ENCODE data around the gene PPP5C.
"Not testable (repeated sequence)": the region's sequence is repeated elsewhere in the genome, so short reads cannot be mapped to it uniquely, and the experiment has no call there.

Gene PPP5C, protein sequence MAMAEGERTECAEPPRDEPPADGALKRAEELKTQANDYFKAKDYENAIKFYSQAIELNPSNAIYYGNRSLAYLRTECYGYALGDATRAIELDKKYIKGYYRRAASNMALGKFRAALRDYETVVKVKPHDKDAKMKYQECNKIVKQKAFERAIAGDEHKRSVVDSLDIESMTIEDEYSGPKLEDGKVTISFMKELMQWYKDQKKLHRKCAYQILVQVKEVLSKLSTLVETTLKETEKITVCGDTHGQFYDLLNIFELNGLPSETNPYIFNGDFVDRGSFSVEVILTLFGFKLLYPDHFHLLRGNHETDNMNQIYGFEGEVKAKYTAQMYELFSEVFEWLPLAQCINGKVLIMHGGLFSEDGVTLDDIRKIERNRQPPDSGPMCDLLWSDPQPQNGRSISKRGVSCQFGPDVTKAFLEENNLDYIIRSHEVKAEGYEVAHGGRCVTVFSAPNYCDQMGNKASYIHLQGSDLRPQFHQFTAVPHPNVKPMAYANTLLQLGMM

GRCh38 chr19:46346821-46347571, at the start of gene PPP5C:
TSS of gene PPP5C (plus strand) at chr19:46347087. CDS start at chr19:46347097, 10 bp downstream.
- peak; percentile 84 to 94 for DNase-seq

GRCh38 chr19:46297700-46298478, 49.0 kb upstream of the PPP5C start:
- peak in 1 of 2 experiments; percentile 20 for DNase-seq

DNA sequence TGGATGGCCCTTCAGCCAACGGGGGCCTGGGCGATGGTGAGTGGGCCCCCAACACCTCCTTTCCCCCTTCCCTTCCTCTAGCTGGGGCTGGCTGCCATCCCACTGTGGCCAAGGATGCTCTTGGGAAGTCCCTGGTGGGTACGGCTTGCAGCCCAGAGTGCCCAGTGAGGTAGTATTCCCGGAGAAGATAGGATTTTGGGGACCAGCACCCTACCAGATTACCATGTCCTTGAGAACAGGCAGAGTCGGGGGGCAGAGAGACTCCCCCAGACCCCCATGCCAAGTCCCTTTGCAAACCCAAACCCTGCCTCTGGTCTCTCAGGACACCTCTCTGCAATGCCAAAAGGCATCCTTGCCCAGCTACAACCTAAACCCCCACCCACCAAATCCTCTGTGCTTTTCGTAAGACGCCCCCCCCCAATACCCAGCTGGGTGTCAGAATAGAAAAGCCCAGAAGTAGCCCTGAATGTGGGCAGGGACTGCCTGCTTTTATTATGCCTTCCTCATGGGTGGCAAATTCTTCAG, 48.3 kb upstream of the PPP5C start:
- DNase-seq: no peak

DNA sequence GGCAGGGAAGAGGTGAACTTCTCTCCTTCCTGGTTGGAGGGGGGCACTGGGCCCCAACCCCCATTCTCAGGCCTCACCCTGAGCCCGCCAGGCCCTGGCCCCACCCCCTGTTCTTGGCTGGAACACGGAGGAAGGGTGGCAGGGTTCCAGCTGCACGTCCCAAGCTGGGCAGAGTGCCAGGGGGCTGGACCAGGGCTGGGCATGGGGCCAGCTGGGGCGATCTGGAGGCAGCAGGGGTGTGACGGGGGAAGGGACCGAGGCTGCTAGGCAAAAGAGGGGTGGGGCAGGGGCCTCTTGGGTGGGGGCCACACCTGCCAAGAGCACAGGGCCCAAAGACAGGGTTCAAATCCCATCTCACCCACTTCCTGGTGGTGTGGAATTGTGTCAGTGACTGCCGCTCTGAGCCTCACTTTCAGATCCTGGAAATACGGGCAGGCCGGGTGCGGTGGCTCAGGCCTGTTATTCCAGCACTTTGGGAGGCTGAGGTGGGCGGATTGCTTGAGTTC, 47.8 kb upstream of the PPP5C start:
- peak; percentile 64 to 92 for DNase-seq

DNA sequence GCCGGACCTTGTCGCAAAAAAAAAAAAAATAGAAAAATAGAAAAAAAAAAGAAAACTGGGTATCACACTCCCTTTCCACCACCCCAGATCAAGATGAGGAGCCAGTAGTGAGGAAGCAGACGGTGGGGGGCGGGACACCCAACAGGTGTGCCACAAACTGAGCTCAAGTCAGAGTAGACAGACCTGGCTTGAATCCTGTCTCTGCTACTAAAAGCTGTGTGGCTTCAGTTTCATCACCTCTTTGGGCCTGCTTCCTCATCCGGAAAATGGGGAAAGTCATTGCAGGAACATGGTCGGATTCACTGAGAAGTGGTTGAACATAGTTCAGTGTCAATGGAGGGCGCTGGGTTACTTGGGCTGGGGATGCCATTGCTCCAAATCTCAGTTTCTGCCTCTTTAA, 47.2 kb upstream of the PPP5C start:
- DNase-seq: no peak

- DNase-seq: no peak
Measured at GRCh38 chr19:46303322-46303690, 43.6 kb upstream of the PPP5C start.

- no peak for DNase-seq
Measured at GRCh38 chr19:46303691-46304397, 43.0 kb upstream of the PPP5C start.

DNA sequence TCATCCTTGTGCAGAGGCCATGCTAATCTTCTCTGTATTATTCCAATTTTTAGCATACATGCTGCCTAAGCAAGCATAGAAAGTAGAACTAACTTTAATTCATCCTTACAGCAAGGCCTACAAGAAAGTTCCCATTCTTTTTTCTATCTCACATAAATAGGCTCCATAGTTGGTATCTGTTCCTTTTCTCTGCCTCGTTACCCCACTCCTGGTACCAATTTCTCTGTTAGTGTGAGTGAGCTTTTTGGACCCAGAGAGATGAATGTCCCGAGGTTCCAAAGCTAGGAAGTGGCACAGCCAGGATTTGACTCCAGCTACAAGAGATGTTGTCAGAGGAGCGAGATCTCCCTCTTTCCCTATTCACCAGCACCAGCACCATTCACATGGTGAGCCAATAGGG, 40.4 kb upstream of the PPP5C start:
- DNase-seq: no peak

DNA sequence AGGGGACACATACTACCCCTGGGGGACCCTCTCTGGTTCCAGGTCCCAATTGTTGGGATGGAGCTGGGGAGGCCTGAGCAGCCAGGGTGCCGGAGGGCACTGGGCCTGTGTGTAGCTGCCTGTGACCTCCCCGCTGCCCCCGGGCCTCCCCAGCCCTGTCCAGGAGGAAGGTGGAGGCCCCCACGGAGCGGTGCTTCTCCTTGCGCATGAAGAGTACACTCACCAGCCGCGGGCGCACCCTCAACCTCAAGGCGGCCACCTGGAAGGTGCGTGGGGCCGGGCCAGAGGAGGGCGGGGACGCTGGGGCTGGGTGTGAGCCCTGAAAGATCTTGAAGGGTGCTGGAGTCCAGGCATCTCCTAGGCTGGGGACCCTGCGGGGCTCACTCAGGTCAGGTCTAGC, 38.4 kb upstream of the PPP5C start:
- DNase-seq: no peak

GRCh38 chr19:46309056-46309455, 37.8 kb upstream of the PPP5C start:
- DNase-seq: no peak

DNA sequence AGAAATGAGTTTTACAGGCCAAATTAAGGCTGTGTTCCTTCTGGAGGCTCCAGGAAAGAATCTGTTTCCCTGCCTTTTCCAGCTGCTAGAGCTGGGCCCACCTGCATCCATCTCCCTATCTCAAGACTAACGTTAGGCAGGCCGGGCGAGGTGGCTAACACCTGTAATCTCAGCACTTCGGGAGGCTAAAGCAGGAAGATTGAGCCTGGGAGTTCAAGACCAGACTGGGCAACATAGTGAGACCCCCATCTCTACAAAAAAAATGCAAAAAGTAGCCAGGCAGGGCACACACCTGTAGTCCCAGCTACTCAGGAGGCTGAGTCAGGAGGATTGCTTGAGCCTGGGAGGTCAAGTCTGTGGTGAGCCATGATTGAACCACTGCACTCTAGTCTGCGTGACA, 35.4 kb upstream of the PPP5C start:
- no peak for DNase-seq

GRCh38 chr19:46313540-46314469, 33.1 kb upstream of the PPP5C start:
- DNase-seq: not testable (repeated sequence)

- DNase-seq: no peak
Measured at GRCh38 chr19:46317339-46317738, 29.5 kb upstream of the PPP5C start.

GRCh38 chr19:46319613-46320012, 27.3 kb upstream of the PPP5C start:
- no peak for DNase-seq

DNA sequence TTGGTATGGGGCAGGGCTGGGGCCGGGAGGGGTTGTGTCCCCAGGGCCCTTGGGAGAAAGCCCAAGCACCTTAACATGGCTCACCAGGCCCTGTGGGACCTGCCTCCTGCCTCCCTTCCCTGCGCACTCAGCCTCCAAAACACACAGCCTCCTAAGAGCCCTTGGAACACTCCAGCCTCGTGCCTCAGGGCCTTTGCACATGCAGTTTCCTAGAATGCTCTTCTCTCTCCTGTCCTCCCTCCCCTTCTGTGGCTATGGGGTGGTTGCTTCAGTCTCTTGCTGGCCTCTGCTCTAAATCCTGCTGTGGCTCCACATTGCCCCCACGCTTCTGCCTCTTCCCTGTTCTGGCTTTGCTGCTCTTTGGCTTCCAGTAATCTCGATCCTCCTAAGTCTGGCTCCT, 26.3 kb upstream of the PPP5C start:
- no peak for DNase-seq

GRCh38 chr19:46321653-46322052, 25.2 kb upstream of the PPP5C start:
- DNase-seq: no peak

DNA sequence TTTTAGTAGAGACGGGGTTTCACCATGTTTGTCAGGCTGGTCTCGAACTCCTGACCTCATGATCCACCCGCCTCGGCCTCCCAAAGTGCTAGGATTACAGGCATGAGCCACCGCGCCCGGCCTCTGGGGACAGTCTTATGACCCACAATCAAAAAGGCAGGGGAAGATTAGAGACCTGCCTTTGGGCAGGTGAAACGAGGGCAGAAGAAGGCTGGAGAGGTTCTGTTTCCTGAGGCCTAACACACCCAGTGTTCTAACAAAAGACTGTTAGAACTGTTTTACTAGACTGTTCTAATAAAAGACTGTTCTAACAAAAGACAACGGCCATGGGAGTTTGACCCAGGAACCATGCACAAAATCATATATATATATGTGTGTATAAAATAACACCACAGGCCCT, 23.7 kb upstream of the PPP5C start:
- DNase-seq: not testable (repeated sequence)

- no peak for DNase-seq
Measured at GRCh38 chr19:46324277-46324676, 22.6 kb upstream of the PPP5C start.

DNA sequence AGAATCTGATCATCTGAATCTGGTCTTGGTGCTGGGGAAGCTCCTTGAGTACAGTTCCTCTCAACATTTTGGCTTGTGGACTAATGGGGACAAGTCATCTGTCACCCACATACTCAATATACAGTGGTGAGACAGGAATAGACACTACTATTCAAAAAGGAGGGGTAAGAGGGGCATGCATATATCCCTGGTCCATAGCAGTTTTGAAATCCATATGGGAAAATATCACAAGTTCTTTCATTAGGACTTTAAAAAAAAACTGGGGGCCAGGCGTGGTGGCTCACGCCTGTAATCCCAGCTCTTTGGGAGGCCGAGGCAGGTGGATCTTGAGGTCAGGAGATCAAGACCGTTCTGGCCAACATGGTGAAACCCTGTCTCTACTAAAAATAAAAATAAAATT, 20.3 kb upstream of the PPP5C start:
- DNase-seq: no peak

GRCh38 chr19:46328079-46328478, 18.8 kb upstream of the PPP5C start:
- no peak for DNase-seq

DNA sequence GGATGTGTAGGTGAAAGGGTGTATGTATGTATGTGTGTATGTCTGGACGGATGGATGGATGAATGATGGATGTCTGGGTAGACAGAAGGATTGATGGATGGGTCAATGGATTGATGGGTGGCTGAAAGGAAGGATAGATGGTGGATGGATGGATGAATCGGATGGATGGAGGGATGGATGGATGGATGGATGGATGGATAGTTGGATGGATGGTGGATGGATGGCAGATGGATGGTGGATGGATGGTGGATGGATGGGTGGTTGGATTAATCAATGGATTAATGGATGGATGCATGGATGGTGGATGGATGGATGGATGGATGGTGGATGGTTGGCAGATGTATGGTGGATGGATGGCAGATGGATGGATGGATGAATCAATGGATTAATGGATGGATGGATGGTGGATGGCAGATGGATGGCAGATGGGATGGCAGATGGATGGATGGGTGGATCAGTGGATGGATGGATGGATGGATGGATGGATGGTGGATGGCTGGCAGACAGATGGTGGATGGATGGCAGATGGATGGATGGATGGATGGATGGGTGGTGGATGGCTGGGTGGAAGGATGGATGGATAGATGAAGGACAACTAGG, 16.5 kb upstream of the PPP5C start:
- no peak for DNase-seq

All from NCI-H524 (cell line).